Stimulated activated CD4-positive, alpha-beta T cell treated with anti-CD3 and anti-CD28 coated beads, TNF-alpha, amount 100 ng/mL, for 4 hours (primary cell): ENCODE data around the gene FAM221B.
A peak's percentile ranks its signal among the peaks of the same experiment; 100 is the strongest.

Source experiments
- DNase-seq, 3 experiments: peaks; one replicate each; pipeline ENCODE4 v3.0.0-alpha.2; 2020; ENCODE audit warnings: low read depth in 3 of 3

FAM221B gene

DNA sequence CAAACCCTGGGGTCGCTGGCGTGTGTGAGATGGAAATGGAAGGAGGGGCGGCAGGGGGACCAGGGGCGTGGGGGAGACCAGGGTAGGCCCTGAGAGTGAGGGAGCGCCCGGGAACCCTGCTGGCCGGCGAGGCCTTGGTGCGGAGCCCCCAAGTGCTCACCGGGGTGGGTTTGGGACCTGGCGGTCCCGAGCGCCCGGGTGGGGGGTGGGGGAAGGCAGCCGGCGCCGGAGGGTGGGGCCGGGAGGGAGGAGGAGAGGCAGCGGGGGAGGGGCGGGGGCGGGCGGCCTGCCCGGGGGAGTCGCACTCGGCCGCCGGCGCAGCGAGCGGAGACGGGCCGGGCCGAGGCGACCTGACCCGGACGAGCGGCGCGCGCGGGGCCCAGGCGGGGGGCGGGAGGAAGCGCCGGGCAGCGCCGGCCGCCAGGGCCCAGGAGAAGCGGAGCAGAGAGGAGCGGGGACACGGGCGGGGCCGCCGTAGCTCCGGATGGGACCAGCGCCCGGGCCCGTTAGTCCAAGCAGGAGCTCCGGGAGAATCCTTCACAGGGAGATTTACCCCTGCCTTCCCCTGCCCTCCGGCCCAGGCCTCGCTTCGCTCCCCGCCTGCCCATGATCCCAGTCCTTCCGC, 37.1 kb downstream of the FAM221B start, which contains the start of gene NPR2:
TSS of gene NPR2 (plus strand) at position 295 of the 625 bp plus-strand sequence. CDS start 818 bp downstream, outside the sequence.
- DNase-seq = no peak

DNA sequence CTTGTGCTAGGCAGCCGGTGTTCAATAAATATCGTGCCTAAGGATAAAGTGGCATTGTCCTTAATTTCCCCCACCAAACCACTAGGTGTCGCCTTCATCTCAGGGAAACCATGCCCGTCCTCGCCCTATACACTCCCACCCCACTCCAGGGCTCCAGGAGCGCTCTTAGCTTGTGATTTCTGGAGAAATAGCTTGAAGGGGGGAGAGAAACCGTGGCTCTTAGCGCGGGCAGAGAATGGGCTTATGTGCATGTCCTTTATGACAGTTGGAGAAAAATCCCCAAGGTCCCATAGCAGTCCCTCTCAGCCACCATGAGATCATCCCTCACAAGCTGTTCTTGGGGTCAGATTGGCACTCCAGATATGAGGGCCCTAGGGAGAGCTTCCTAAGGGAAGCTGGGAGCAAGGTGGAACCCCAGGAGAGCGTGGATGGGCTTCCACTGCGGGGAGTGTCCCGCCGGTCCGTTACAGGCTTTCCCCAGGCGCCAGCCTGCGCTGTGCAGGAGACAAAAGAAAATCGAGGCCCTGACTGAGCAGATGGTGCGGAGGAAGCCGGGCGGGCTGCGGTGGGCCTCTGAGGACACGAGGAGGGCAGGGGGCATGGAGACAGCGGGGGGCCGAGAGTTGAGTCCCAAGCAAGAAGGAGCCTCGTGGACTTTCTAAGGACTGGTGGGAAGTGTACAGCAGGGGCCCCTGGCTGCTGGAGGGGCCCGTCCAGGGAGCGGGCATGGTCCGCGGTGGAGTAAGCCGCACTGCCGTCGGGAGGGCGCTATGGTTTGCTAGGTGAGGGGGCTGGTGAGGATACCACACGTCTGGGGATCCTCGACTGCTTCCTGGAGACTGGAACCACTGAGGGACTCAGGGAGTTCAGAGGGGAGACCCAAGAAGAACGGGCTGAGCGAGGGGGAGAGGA, 37.9 kb downstream of the FAM221B start:
- DNase-seq = peak in 2 of 3 experiments; percentile 27 to 32

DNA sequence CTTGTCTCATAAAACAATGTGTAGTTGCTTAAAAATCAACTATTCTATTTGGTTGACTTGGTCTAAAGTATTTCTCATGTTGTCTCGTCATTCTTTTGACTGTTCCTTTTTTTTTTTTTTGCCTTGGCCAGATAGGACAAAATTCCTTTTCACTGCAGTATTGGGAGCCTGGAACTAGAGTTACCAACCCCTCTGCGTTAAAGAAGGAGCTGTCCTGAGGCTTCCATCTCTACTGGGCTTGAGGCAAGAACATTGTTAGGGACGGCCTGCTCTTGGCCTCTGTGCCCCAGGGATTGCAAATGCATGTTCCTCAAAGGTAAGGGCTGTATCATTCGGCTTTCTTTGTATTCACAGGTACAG, 38.5 kb downstream of the FAM221B start:
- no peak for DNase-seq

DNA sequence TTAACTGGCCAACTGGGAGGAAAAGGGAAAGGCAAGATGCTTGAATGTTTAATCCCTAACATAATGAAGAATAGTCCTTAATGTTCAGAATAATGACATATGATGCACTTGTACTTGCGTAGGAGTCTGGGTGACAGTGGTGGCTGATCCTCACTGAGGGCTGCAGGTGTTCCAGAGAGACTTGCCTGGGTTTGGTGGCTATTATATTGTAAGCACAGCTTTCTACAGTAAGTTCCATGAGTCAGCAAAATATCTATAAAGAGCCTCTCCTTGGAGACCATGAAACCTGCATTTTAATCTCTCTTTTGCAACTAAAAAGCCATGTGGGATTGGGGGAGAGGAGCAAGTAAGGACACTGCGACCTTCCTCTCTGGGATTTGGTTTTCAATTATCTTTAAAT, 39.0 kb downstream of the FAM221B start:
- DNase-seq = no peak

DNA sequence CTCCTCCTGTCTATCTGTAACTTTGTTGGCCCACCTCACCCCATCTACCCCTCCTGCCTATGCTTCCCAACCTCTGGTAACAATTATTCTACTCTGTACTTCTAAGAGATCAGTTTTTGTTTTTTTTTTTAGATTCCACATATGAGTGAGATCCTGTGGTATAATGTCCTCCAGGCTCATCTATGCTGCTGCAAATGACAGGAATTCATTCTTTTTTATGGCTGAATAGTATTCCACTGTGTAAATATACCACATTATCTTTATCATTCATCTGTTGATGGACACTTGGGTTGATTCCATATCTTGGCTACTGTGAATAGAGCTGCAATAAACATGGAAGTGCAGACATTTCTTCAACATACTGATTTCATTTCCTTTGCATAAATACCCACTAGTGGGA, 45.1 kb downstream of the FAM221B start:
- DNase-seq = no peak

DNA sequence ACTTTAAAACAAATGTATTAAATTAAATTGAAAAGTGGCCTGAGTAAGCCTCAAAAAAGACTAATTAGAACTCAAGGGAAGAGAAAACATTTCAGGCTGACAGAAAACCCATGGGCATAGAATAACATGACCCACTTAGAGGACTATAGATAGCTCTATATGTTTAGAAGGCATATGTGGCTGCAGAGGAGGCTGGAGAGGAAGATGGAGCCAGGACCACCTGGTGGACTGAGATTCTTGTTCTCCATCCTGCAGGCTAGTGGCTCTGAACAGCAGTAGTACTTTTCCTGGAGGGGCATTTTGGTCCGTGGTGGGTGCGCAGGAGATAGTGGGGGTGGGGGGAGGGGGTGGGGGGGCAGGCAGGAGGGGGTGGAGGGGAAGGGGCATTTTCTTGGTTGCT, 47.5 kb downstream of the FAM221B start:
- DNase-seq = no peak

DNA sequence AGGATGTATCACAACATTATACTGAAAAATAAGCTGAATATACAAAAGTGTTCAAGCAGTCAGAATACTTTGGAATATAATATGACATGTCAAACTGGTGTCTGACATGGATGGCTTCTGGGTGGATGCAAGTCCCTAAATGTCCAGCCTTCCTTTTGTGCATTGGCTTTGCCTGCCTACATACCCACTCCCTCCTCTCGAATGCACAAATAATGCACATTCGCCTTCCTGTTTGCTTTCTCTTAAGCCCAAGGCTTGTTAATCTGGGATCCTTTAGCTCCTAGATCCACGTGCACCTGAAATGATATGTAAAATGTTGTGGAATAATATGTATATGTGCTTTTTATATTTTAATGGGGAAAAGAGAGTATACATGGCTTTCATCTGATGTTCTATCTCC, 50.0 kb downstream of the FAM221B start:
- DNase-seq = no peak

DNA sequence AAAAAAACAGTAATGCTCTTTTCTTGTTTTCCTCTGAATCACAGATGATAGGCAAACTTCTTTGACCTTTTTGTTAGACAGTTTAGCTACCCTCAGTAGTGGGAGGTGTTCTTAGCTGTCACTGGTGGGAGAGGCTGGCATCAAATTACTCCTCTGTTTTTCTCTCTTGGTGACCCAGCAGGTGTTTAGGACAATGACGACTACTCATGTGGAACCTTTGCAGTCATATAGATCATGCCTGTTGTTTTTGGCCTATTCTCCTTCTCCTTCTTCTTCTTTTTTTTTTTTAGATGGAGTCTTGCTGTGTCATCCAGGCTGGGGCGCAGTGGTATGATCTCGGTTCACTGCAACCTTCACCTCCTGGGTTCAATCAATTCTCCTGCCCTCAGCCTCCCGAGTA, 52.5 kb downstream of the FAM221B start:
- no peak for DNase-seq

DNA sequence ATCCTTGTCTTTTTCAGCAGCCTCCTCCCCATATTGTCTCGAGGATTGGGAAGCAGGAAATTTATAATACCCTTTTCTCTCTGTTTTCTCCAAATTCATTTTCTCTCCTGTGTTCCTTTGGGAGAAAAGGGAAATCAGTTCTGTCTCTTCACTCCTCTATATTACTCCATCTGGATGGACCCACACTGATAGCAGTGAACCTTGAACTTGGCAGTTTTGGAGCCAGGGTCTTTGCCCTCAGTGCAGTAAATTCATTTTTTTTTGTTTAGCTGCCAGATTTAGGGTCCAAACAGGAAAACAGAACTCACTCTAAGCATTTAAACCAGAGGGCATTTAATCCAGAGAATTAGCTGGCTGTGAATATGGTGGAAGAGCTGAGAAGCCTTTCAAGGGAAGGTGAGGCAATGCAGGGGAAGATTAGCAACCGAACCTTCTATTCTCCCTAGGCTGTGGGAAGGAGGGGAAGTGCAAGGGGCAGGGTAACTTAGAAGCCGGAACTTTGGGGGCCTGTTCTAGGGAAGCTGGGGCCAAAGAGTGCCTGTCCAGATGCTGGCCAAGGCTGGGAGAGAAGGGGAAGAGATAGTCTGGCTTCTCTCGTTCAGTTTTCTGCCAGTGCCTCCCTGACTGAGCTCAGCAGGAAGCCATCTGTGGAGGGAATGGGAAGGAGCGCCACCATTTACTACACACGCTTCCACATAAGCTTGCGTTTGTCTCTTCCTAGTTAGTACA, 53.5 kb downstream of the FAM221B start:
- no peak for DNase-seq

DNA sequence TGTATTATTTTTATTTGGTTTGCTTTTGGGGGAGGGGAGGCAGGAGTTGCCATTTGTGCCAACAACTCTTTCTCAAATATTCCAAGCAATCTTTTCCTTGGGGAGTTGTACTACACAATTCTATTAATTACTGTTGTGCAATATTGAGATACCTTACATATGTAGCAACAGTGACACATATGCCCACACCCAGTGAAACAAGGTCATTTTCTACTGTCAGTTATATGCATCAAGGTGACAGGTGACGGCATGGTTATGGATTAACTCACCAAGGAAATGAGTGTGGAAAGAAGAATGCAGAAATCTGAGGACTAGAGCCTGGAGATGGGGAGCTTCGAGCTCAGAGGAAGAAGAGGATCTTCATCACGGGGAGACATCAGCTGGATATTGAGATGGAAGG, 56.6 kb downstream of the FAM221B start:
- no peak for DNase-seq

DNA sequence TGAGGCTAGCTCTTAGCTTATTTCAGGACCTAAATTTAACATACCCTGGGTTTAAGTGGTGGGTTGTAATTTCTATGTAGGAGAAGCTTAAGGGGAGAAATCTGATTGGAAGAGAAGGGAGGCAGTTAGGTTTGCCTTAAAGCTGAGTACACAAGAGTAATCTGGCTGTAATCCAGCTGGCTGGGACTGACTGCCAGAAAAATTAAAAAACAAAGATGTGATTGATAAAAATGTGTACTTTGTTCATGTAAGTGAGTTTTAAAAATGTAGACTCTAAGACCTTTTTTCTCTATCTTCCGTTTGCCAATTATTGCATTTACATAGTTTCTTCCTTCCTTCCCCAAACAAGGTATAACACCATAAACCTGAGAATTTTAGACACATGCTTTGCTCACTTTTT, 57.0 kb downstream of the FAM221B start:
- DNase-seq = no peak

DNA sequence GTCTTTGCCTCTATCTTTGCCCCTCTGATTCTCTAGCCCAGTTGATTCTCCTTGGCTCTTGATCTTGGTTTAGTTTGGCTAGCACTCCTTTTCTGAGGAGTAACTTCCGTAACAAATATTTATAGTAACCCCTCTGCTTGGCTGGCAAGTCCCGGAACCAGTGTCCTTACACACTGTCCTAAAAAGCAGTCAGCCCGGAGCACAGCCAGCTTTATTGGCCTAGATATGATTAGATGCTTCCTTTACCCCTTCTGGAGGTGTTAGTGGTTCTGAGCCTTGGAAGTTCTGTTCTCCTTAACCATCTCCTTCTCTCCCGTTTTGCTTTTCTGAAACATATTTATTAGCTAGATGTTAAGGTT, 57.5 kb downstream of the FAM221B start:
- no peak for DNase-seq

DNA sequence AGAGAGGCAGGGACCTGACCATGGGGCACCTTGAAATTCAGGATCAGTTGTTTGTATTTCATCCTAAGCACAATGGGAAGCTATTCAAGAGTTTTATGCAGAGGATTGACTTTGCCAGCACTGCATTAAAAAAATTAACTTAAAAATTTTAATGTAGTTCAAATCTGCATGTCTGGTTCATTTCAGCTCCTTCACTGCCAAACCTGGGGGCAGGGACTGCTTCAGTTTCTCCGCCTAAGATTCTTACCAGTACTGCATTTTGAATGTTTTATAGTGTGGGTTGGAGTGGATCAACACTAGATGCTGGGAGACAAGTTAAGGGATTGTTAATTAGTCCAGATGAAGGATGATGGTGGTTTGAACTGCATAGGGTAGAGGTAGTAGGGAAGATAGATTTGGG, 58.8 kb downstream of the FAM221B start:
- DNase-seq = no peak

DNA sequence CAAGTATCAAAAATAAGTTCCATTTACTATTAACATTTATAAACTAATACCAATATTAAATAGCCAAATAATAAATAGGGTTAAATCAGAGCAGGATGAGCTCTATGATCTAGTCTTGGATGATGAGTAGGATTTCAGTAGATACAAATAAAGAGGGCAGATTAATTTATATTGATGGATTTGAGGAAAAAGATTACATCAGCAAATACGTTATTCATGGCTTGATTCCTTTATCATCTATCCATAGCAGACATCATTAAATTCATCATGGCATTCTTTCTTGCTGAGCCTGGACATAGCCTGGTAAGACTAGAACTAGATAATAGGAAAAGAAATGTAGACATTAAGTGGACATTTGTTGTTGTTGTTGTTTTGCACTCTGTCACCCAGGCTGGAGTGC, 61.1 kb downstream of the FAM221B start:
- DNase-seq = no peak

DNA sequence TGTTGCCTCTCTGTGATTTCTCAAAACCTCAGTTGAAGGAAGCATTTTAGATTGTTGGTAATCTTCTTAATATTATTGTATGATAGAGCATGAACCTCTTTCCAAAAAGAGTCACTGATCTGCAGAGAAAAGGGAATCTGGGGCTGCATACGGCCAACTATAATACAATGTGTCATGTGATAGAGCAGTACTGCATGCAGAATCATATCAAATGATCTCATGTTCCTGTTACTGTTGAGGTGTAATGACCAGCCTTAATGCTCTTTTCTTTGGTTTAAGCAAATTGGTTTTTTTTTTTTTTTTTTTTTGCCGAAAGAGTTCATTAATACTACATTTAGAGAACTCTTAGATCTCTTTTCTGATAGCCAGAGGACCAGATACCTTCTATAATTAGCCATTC, 61.5 kb downstream of the FAM221B start:
- DNase-seq = no peak
